GM19025 (cell line): ENCODE results near the gene CACNG5.
"Not testable (repeated sequence)": the region's sequence is repeated elsewhere in the genome, so short reads cannot be mapped to it uniquely, and the experiment has no call there.

Source experiments
- ATAC-seq: cut with Tn5 transposase; IDR thresholded peaks from one replicate; pipeline ENCODE4 v1.9.1; 2021; ENCODE audit warnings: mild to moderate bottlenecking, low read depth, moderate library complexity; ENCODE audit not compliant: unreplicated experiment

CACNG5 gene

DNA sequence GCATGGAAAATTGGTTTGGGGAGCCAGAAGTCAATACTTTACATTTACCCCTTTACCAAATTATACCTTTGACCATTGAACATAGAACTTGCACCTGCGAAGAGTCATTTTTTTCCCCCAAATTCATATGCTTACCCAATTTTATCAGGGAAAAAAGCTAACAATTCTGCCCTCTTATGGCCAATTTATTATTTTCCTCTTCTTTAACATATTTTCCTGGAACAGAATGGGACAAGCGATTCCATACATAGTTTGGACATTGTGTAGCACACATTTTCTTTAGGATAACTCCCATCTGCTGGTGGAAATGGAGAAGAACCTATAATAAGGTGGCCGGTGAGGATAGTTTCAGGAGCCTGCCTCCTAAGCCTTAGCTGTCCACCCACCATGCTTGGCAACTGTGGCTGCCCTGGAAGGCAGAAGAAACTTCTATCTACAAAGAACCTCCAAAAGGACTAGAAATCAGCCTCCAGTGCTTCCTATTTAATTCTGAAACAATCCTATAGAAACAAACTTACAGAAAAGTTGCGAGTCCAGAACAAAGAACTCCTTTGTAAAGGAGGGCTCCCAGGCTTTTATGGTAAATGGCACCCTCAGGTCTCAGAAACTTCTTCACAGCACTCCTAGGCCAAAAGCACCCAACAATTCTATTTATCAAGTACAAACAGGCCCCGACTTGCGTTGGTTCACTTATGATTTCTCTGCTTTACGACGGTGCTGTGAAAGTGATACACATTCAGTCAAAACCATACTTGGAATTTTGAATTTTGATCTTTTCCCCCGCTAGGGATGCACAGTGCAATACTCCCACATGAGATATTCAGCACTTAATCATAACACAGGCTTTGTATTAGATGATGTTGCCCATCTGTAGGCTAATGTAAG is 65.5 kb downstream of the CACNG5 start:
- no peak for ATAC-seq

DNA sequence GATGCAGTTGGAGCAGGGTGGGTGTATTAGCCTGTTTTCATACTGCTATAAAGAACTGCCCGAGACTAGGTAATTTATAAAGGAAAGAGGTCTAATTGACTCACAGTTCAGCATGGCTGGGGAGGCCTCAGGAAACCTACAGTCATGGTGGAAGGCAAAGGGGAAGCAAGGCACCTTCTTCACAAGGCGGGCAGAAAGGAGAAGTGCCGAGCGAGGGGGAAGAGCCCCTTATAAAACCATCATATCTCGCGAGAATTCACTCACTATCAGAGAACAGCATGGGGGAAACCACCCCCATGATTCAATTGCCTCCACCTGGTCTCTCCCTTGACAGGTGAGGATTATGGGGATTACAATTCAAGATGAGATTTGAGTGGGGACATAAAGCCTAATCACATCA is 68.4 kb downstream of the CACNG5 start:
- ATAC-seq: not testable (repeated sequence)

DNA sequence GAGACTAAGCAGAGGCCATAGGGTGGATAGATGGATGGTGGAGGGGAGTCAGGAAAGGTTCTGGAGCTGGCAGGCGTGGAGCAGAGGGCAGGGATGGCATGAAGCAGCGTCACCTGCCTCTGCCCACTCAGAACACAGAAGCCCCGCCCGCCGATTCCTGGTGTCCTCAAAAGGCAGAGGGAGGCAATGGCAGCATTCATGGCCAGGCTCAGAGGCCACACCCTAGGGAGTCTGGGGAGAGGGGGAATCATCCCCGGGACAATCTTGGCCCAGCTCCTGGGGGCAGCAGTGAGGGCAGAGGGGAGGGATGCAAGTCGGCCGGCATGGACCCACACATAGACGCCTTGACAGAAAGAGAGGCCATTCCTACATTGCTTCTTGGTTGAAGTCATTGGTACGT is 68.9 kb downstream of the CACNG5 start:
- ATAC-seq: no peak

DNA sequence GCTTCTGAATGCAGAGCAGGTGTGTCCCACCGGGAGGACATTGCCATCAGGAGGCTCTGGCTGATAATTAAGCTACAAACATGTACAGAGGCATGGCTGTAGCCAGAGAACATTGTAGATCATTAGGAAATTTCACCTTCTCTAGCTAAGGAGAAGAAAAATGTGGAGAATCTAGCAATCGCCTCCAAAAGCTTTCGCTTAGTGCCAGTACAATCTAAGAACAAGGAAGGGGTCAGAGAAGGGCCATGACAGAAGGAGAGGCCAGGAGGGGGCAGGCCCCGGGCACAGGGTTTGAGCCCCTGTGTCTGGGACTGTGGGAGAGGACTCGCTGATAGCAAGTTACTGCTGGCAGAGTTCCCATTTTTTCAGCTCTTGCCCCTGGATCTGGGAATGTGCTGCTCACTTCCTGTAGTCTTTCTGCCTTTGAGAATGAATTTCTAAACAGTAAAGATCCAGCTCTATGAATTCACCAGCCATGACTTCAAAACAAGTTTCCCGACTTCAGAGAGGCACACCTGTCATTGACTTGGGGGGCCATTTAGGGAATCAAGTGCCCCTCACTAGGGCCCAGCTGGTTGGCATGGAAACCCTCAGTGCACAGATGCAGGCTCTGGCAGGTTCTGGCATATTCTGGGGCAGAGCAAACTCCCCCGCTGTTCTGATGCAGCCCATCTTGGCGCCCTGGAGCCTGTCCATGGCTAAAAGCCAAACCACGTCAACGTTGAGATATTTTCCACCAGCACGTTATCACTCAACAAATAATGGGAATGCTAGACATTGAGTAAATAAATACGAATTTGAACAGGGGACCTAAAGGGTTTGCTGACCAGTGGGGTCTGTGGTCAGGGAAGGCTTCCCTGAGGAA is 70.1 kb downstream of the CACNG5 start:
- ATAC-seq: no peak

DNA sequence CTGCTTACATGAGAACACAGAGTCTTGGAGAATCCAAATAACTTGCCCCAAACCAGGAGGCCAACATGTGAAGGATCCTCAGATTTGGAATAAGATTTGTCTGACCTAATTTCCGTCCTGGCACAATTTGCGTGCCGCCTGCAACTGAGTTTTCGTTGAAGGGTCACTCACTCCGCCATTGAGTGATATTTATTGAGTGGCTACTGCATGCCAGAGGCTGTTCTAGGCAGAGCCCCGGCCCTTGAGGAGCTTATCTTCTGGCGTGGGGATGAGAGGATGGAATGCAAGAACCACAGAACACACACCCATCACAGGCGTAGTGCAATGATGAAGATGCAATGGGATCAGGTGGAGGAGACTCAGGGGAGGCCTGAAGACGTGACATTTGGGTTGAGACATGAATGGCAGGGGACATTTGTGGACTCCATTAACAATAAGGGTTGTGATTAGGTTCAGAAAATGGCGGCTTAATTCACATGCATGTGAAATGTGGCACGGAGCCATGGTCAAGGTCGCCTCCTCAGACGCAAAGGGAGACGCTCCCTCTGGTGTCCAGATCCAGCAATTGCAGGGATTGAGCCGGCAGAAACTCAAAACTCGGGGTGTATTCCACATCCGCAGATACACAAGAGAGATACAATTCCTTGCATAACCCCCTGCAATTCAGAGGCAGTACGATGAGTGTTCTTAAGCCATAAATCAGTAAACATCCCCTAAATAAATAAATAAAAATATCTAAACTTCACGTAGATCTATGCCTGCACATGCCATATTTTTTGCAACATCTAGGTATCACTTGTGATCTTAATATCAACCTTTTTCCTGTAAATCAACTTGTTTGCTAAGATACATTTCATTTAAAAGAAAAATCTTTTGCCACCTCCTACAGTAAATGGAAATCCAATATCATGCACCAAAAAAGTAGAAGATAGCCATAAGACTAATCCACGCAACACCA is 71.7 kb downstream of the CACNG5 start:
- ATAC-seq: no peak

DNA sequence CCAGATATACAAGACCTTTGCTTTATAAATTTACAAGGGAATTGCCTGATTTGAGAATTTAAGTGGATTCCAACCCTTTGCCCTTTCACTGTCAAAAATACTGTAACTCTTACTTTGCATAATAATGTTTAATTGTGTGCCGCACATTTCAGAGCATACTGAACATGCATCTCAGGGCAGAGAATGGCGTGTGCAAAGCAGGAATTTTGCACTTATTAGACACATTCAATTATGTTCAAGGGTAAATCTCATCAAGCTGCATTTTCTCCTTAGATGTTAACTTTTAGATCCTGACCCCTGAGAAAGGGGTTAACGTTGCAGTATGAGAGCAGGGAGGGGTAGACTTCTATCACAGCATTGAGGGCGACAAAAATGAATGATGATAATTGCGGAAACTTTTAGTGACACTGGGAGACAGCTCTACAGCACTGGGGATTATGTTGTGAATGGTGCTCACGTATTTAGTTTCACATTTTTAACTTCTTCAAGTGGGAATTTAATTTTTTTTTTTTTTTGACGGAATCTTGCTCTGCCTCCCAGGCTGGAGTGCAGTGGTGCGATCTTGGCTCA is 75.0 kb downstream of the CACNG5 start:
- ATAC-seq: no peak

DNA sequence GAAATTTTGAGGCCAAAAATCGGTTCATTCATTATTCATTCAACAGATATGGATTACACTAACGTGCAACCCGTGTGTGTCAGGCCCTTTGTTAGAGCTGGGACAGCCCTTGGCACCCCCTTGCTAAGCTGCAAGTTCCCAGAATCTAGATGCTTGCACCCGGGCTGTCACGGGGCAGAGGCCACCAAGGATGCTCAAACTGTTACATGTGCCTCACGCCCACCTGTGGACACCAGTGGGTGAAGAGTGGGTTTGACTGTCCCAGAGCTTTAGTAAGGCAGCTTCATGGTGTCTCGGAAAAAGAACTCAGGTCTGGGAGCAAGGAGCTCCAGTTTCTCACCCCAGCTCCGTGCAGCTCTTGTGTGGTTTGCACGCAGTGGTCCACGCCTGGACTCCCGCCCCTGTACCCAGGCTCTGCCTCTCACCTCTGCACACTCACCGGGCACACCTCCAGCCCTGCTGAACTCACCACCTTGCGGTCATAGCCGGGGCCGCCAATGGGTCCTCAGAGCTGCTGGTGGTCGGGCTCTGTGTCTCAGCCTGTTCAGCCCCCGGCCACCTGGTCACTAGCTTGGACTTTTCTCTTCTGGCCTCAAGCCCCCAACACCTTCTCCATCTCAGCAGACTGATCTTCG is 75.9 kb downstream of the CACNG5 start:
- ATAC-seq: no peak

DNA sequence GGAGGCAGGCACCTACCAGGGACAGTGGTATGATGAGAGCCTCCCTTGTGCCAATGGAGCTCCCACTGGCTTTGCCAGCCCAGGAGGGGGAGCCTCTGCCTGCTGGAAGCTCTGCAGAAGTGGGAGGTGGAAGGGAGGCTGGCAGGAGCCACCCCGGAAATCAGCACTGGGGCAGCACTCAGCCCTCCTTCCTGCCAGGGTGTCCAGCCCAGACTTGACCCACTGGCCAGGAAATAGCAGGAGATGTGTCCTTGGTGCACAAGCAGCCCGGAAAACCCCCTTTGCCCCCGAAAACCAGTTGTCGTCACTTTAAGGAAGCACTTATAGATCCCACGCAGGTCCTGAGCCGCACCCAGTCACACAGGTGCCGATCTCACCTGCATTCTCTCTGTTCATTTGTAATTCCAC is 80.3 kb downstream of the CACNG5 start:
- ATAC-seq: no peak

DNA sequence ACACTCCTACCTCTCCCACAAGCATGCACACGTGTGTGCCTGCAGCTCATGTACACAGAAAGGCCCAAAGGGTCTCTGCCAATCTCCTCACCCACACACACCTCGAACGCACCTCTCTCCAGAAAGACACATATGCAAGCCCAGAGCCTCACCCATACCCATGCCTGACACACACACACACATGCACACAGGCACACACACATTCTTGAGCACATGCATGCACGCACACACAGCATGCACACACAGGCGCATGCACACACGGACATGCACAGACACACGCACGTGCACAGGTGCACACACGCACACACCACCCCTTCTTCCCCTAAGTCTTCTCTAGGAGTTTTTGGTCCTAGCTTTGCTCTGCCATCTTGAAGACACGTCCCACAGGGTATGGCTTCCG is 80.9 kb downstream of the CACNG5 start:
- ATAC-seq: no peak

DNA sequence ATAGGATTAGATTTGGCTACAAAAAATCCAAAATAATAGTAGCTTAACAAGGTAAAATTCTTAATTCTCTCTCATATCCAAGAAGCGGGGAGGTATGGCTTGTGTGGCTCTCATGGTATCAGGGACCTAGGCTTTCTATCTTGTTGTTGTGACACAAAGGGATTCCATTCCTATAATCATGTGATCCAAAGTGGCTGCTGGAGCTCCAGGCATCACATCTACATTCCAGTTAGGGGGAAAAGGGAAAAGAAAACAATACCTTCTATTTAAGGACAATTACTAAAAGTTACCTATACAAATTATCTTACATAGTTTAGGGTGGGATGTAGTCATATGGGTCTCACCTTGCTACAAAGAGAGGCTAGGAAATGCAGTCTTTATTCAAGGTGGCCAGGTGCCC is 82.0 kb downstream of the CACNG5 start:
- ATAC-seq: no peak

DNA sequence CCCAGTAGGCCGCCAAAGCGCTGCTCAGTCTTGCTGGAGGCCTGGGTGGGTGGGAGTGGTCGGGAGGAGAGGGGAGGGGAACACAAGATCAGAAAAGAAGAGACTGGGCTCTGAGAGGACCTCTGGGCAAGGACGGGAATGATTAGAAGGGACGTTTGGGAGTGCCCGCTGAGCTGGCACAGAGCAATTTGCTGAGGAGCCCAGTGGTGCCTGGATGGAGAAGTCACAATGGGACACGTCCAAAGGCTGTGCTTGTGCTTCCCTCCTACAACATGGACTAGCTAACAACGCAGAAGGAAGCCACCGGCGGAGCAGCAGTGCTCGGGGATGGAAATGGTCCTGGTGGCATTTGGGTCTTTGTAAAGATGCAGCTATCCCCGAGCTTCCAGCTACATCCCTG is 84.0 kb downstream of the CACNG5 start:
- ATAC-seq: no peak

DNA sequence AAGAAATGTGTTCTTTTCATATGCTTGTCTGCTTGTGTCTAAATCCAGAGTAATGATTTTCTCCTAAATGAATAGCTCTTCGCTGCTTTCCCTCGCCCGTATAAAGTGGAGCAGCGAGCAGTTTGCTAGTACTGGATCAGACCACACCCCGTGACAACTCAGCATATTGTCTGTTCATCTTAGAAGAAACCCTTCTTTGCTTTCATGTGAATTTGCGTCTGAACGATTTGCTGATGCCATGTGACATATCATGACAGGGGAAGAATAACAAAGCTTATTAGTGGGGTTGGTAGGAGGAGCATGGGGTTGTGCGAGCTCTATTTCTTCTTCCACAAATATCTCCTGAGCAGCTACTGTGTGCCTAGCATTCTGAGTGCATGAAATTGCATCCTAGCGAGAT is 85.5 kb downstream of the CACNG5 start:
- ATAC-seq: no peak

DNA sequence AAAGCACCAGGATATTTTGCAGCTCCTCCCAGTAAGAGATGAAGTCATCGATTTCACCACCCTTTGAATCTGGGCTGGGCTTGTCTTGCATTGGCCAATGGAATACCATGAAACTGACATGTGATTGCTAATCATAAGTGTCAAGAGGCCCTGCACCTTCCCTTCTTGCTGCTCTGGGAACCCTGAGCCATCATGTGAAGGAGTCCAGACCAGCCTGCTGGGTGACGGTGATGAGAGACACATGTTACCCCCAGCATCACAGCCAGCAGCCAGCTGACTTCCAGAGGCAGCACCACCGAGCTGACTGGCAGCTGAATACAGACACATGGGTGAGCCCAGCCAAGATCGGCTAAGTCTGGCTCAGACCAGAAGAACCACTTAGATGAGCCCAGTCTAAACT is 86.0 kb downstream of the CACNG5 start:
- ATAC-seq: no peak

DNA sequence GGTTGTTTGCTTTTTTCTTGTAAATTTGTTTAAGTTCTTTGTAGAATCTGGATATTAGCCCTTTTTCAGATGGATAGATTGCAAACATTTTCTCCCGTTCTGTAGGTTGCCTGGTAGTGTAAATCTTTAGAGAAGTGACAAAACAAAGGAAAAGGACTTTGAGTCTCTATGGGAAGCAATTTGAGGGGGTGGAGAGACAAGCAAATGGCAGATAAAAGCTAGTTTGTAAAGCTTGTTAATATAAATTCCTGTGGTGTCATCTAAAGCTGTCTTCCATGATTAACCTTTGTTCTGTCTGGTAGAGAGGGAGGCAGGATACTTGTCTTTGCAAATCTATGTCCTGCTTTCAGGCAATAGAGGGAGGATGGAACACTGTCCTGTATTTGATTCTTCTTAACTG is 89.0 kb downstream of the CACNG5 start:
- ATAC-seq: no peak

DNA sequence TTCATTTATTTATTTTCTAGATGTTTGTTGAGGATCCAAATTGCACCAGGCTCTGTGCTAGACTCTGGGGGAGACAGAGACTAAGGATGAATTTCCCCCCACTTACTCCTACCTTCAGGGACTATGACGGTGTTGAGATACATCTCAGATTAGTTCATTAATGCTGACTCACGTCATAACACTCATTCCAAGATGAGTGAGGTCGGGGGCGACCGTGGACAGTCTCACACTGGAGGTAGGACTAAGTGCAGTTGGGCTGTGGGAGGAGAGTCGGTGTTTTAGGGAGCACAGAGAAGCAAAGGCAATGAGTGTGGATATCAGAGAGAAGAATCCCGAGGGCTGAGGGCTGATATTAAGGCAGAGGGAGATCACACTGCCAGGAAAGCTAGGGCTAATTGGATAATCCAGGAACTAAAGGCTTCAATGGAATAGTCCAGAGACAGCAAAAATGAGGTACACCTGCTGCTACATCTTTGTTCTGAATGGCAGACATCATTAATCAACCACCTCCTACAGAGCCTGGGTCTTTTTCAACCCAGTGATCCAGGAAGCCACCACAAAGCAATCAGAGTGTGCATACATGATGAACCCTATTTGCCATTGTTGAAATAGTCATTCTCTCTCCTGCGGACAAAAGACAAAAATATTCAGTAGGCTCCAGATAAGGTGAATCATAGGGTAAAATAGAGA is 91.0 kb downstream of the CACNG5 start:
- ATAC-seq: no peak

DNA sequence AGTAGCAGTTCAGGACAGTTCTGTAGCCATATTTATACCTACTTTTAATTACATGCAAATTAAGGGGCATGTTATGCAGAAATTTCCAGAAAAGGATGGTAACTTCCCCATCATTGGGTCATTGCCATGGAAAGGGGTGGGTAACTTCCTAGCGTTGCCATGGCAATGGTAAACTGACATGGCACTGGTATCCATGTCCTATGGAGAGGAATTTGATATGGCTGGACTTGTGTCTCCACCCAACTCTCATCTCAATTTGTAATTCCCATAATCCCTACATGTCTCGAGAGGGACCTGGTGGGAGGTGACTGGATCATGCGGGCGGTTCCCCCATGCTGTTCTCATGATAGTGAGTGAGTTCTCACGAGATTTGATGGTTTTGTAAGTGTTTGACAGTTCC is 94.0 kb downstream of the CACNG5 start:
- no peak for ATAC-seq

DNA sequence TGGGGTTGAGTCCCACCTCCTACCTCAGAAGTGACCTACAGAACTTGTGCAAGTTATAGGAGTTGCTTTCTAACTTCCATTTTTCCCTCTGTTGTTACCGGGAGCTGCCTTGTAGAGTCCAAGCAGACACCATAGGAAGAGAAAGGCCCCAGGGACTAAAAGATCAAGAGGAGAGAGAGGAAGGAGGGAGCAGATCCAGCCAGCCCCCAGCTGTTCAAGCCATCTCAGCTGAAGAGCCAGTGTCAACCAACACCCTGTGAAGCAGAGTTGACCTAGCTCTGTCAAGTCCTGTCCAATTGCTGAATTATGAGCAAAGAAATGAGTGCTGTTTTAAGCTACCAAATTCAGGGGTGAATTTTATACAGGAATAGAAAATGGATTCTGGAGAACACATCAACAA is 94.7 kb downstream of the CACNG5 start:
- no peak for ATAC-seq

DNA sequence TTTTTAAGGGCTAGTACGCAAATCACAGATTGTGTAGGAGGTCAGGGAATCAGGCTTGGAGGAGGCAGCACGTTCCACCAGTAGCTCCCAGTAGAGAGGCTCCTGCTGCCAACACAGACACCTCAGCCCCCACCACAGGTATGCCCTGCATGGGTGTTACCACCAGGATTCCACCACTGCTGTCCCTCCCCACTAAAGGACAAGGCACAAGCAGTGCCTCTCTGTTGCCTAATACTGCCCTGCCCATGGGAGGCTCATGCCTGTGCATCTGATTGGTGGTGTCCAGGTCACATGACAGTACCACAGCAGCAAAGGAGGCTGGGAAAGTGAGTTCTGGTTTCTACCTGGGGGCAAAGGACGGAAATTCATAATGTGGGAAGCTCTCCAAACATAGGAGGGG is 96.0 kb downstream of the CACNG5 start:
- no peak for ATAC-seq

DNA sequence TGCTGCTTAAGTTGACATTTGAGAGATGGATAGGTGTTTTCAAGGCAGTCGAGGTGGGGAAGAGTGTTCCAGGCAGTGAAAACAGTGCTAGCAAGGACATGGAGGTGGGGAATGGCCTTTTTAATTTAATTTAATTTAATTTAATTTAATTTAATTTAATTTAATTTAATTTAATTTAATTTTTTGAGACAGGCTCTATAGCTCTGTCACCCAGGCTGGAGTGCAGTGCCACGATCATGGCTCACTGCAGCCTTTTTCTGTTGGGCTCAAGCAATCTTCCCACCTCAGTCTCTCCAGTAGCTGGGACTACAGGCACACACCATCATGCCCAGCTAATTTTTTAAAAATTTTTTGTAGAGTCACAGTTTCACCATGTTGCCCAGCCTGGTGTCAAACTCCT is 97.4 kb downstream of the CACNG5 start:
- no peak for ATAC-seq
